Measurements from ENCODE around the gene SCYL1.

DNA sequence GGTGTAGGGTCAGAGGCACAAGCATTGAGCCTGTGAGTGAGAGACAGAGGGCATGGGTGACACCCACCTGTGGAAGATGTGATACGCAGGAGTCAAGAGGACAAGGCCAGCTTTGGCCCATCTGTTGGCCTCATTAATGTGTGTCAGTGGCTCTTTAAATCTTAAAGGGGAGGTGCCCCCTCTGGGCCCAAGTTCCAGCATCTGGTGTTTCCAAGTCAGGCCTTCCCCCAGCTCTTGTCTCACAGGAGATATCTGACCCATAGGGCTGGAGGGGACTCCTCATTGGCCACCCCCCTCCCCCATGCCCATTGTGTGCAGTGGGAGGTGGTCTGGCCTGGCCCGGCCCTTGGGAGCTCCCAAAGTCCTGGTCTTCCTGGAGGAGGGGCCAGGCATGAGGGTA, 61.8 kb downstream of the SCYL1 start:
- TF ChIP-seq POLR2AphosphoS5 (IDR thresholded peaks at IDR 0.05; ENCODE audit: low read depth, low read length) (no peak), SIN3A (IDR thresholded peaks at IDR 0.05; ENCODE audit: borderline replicate concordance, insufficient read depth, low read length) (no peak)
- TF ChIP-seq, protein P1, sequence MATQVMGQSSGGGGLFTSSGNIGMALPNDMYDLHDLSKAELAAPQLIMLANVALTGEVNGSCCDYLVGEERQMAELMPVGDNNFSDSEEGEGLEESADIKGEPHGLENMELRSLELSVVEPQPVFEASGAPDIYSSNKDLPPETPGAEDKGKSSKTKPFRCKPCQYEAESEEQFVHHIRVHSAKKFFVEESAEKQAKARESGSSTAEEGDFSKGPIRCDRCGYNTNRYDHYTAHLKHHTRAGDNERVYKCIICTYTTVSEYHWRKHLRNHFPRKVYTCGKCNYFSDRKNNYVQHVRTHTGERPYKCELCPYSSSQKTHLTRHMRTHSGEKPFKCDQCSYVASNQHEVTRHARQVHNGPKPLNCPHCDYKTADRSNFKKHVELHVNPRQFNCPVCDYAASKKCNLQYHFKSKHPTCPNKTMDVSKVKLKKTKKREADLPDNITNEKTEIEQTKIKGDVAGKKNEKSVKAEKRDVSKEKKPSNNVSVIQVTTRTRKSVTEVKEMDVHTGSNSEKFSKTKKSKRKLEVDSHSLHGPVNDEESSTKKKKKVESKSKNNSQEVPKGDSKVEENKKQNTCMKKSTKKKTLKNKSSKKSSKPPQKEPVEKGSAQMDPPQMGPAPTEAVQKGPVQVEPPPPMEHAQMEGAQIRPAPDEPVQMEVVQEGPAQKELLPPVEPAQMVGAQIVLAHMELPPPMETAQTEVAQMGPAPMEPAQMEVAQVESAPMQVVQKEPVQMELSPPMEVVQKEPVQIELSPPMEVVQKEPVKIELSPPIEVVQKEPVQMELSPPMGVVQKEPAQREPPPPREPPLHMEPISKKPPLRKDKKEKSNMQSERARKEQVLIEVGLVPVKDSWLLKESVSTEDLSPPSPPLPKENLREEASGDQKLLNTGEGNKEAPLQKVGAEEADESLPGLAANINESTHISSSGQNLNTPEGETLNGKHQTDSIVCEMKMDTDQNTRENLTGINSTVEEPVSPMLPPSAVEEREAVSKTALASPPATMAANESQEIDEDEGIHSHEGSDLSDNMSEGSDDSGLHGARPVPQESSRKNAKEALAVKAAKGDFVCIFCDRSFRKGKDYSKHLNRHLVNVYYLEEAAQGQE (IDR thresholded peaks at IDR 0.05; ENCODE audit: insufficient read depth in 1 of 2, low read depth in 2 of 2, low read length in 2 of 2): no peak

All from PFSK-1 (cell line).